HG02852 (cell line): ENCODE results near the gene PRKAR1B.
A peak's percentile ranks its signal among the peaks of the same experiment; 100 is the strongest.

Source experiments
- ATAC-seq: cut with Tn5 transposase; IDR thresholded peaks from one replicate; pipeline ENCODE4 v1.9.1; 2021; ENCODE audit warnings: mild to moderate bottlenecking, moderate library complexity; ENCODE audit not compliant: unreplicated experiment

Gene PRKAR1B

GRCh38 chr7:727104-727805, at the start of gene PRKAR1B:
Gene PRKAR1B (minus strand): TSS chr7:727281. CDS start chr7:711505, 15,776 bp downstream.
- ATAC-seq = peak; percentile 50

GRCh38 chr7:776381-776780, 49.3 kb upstream of the PRKAR1B start:
- ATAC-seq = no peak

- no peak for ATAC-seq
Observed at GRCh38 chr7:774161-775109, 47.4 kb upstream of the PRKAR1B start.

- no peak for ATAC-seq
Observed at GRCh38 chr7:773622-773915, 46.5 kb upstream of the PRKAR1B start.

GRCh38 chr7:772861-773621, 46.0 kb upstream of the PRKAR1B start:
- ATAC-seq = no peak

GRCh38 chr7:772392-772791, 45.3 kb upstream of the PRKAR1B start:
- ATAC-seq = no peak

- ATAC-seq = no peak
Observed at GRCh38 chr7:772005-772294, 44.9 kb upstream of the PRKAR1B start.

- ATAC-seq = no peak
Observed at GRCh38 chr7:771234-772004, 44.3 kb upstream of the PRKAR1B start.

- no peak for ATAC-seq
Observed at GRCh38 chr7:770741-771166, 43.7 kb upstream of the PRKAR1B start.

GRCh38 chr7:770336-770735, 43.3 kb upstream of the PRKAR1B start:
- ATAC-seq = no peak

- no peak for ATAC-seq
Observed at GRCh38 chr7:768881-769504, 41.9 kb upstream of the PRKAR1B start.

- no peak for ATAC-seq
Observed at GRCh38 chr7:767941-768731, 41.1 kb upstream of the PRKAR1B start.

GRCh38 chr7:767580-767940, 40.5 kb upstream of the PRKAR1B start:
- no peak for ATAC-seq

- no peak for ATAC-seq
Observed at GRCh38 chr7:765383-765782, 38.3 kb upstream of the PRKAR1B start.

GRCh38 chr7:763762-764161, 36.7 kb upstream of the PRKAR1B start:
- no peak for ATAC-seq

GRCh38 chr7:762885-763284, 35.8 kb upstream of the PRKAR1B start:
- ATAC-seq = no peak

- ATAC-seq = no peak
Observed at GRCh38 chr7:761631-762030, 34.5 kb upstream of the PRKAR1B start.

GRCh38 chr7:761101-761500, 34.0 kb upstream of the PRKAR1B start:
- ATAC-seq = no peak

GRCh38 chr7:760006-760405, 32.9 kb upstream of the PRKAR1B start:
- ATAC-seq = no peak

- no peak for ATAC-seq
Observed at GRCh38 chr7:759569-759968, 32.5 kb upstream of the PRKAR1B start.
